Endothelial cell of umbilical vein (primary cell): ENCODE results near the gene TUBGCP2. TPM values are rescaled to one million over a fixed set of nuclear protein-coding genes. Genes with fewer than 3 reads are reported as not detected.

Experiments
- BruUV-seq: library from RNA; stranded (reverse); fragments of 400-500 nt; replicated peaks from 2 replicates; lab custom pipeline; 2021; lab: Mats Ljungman, UMichigan
- CTCF ChIA-PET: fragments of 300-600, 350-600 bp; sonication (Branson Sonifier 250); formaldehyde crosslinking; loops from one replicate; lab custom pipeline; 2021; ENCODE audit warnings: antibody characterized with exemption, inconsistent platforms; lab: Charles Lee
- POLR2A ChIA-PET: fragments of 300-600, 350-600 bp; sonication (Branson Sonifier 250); formaldehyde crosslinking; loops from one replicate; lab custom pipeline; 2021; ENCODE audit warnings: antibody characterized with exemption, inconsistent platforms; lab: Charles Lee
- DNase-seq: peaks from one replicate; pipeline ENCODE4 v3.0.0-alpha.2; 2011; ENCODE audit warnings: low read depth, low spot score
- FAIRE-seq: peaks from 2 replicates; lab custom pipeline; 2011; peaks lifted over from hg19 to GRCh38; lab: Jason Lieb, UNC
- H2AFZ ChIP-seq: 2 replicates; pipeline ENCODE4 v1.6.0; 2012; ENCODE audit warnings: low read depth, low read length, control low read depth, inconsistent platforms
- H3K27ac ChIP-seq: 2 replicates; pipeline ENCODE4 v1.5.1; 2011; ENCODE audit warnings: low read depth, mild to moderate bottlenecking, control low read depth, low read length, moderate library complexity; ENCODE audit not compliant: insufficient read depth
- H3K27me3 ChIP-seq, 2 experiments: 2 replicates each; pipeline versions ENCODE4 v1.6.0 to v1.6.1; 2011; ENCODE audit warnings: low read length in 2 of 2, mixed read lengths in 1 of 2; ENCODE audit not compliant: control insufficient read depth in 2 of 2, insufficient read depth in 2 of 2
- H3K36me3 ChIP-seq, 2 experiments: 2 replicates in 1 of 2; 3 replicates in 1 of 2; pipeline ENCODE4 v1.5.1; 2011; ENCODE audit warnings: low read length in 2 of 2, mild to moderate bottlenecking in 1 of 2, moderate library complexity in 1 of 2; ENCODE audit not compliant: control insufficient read depth in 2 of 2, insufficient read depth in 2 of 2; ENCODE audit errors: extremely low read depth in 1 of 2
- H3K4me1 ChIP-seq: 3 replicates; pipeline ENCODE4 v1.5.1; 2011; ENCODE audit warnings: mild to moderate bottlenecking, low read length; ENCODE audit not compliant: control insufficient read depth, insufficient read depth; ENCODE audit errors: extremely low read depth
- H3K4me2 ChIP-seq: 2 replicates; pipeline ENCODE4 v1.6.1; 2011; ENCODE audit warnings: low read length, control low read depth, mixed read lengths; ENCODE audit not compliant: insufficient read depth
- H3K4me3 ChIP-seq, 3 experiments: fragments of 200-600 bp in 1 of 3; sonication (generic), shearing (Covaris generic) in 1 of 3; replicated peaks in 1 of 3; 2 replicates each; pipeline ENCODE4 v1.5.1; 2011 to 2016; ENCODE audit warnings: control low read depth in 3 of 3, low read length in 3 of 3, mild to moderate bottlenecking in 2 of 3, inconsistent platforms in 1 of 3, low read depth in 1 of 3, moderate library complexity in 1 of 3; ENCODE audit not compliant: insufficient read depth in 1 of 3
- H3K79me2 ChIP-seq: 2 replicates; pipeline ENCODE4 v1.6.0; 2012; ENCODE audit warnings: low read length, inconsistent platforms; ENCODE audit not compliant: control insufficient read depth, insufficient read depth
- H3K9ac ChIP-seq: replicated peaks from 2 replicates; pipeline ENCODE3; 2011; ENCODE audit warnings: low read length, control low read depth; ENCODE audit not compliant: insufficient read depth; ENCODE audit errors: extremely low read depth
- H3K9me1 ChIP-seq: replicated peaks from 3 replicates; pipeline ENCODE4 v1.6.0; 2011; ENCODE audit warnings: mild to moderate bottlenecking, low read length; ENCODE audit not compliant: control insufficient read depth, insufficient read depth; ENCODE audit errors: extremely low read depth
- H3K9me3 ChIP-seq: replicated peaks from 2 replicates; pipeline ENCODE4 v1.5.1; 2012; ENCODE audit warnings: low read length, inconsistent platforms; ENCODE audit not compliant: control insufficient read depth, insufficient read depth
- H4K20me1 ChIP-seq: replicated peaks from 2 replicates; pipeline ENCODE3; 2011; ENCODE audit warnings: mild to moderate bottlenecking, low read length; ENCODE audit not compliant: control insufficient read depth, insufficient read depth; ENCODE audit errors: extremely low read depth
- CTCF ChIP-seq, 2 donors: IDR thresholded peaks; 1 replicate in 1 of 2; 2 replicates in 1 of 2; pipeline ENCODE4 v1.5.1; 2011; ENCODE audit warnings: low read length in 2 of 2, mild to moderate bottlenecking in 2 of 2, moderate library complexity in 2 of 2, control low read depth in 1 of 2, inconsistent platforms in 1 of 2, low read depth in 1 of 2; ENCODE audit not compliant: insufficient read depth in 1 of 2; ENCODE audit errors: extremely low read depth in 1 of 2
- FOS ChIP-seq: IDR thresholded peaks from 2 replicates; pipeline ENCODE4 v1.6.1; 2011; ENCODE audit warnings: mild to moderate bottlenecking, low read length, moderate library complexity, borderline replicate concordance; ENCODE audit not compliant: insufficient read depth
- MYC ChIP-seq: IDR thresholded peaks from one replicate; pipeline ENCODE4 v1.6.1; 2011; ENCODE audit warnings: mild to moderate bottlenecking, low read depth, low read length
- POLR2A ChIP-seq: IDR thresholded peaks from 2 replicates; pipeline ENCODE4 v1.6.1; 2012; ENCODE audit warnings: low read depth, mild to moderate bottlenecking, control low read depth, low read length
- POLR2AphosphoS5 ChIP-seq: IDR thresholded peaks from 2 replicates; pipeline ENCODE4 v1.6.1; 2012; ENCODE audit warnings: low read depth, mild to moderate bottlenecking, control low read depth, low read length, moderate library complexity; ENCODE audit not compliant: insufficient read depth
- dilution Hi-C: fragments of 300-500 bp; cut with MboI; formaldehyde crosslinking; loops from one replicate; pipeline ENCODE4 v1.15.0; 2019; ENCODE audit warnings: low sequenced_read_pairs; ENCODE audit not compliant: extremely low pct_ligation_motif_present
- intact Hi-C: fragments of 100-400 bp; cut with micrococcal nuclease; formaldehyde crosslinking; loops from one replicate; pipeline ENCODE4 v1.10.0; 2022
- polyA plus RNA-seq, 4 experiments: library from polyadenylated mRNA; depleted of rRNA in 3 of 4; stranded (reverse) in 3 of 4; unstranded in 1 of 4; fragments of >200 nt; gene quantifications; 2 replicates each; pipeline versions ENCODE4 v1.2.1 to v1.2.3, GENCODE V29; 2011 to 2012; ENCODE audit warnings: missing spikeins in 1 of 4
- total RNA-seq: library from RNA; stranded (reverse); gene quantifications from 2 replicates; pipeline ENCODE4 v1.2.3, GENCODE V29; 2021

The TUBGCP2 gene
- total and polyA plus RNA-seq, 2 donors (not counting 3 experiments of a cell fraction or from before 2014, with no cell fraction given), result 37.1 to 53.1 TPM

GRCh38 chr10:133356549-133357284 is 48.0 kb upstream of the TUBGCP2 start:
- H3K9me1 ChIP-seq, result no peaks in the 10 kb centered on the region
- H3K27ac ChIP-seq, result no peak overlapping the region
- H4K20me1 ChIP-seq, result no peaks in the 10 kb centered on the region
- H3K79me2 ChIP-seq, result no peaks in the 10 kb centered on the region
- FAIRE-seq, result no peak
- H3K4me1 ChIP-seq, result peaks cover 3% of the 10 kb centered on the region
- H3K9ac ChIP-seq, result peak overlapping the region; percentile 48
- intact Hi-C loops, result loop anchor here (1.0 to 2.0 kb wide), 2 partner anchors 17 to 28 kb away; partner anchors contain the start of gene ECHS1
- ChIA-PET CTCF (interaction anchor here (1.0 kb wide), 1 partner anchor 27 kb away, joined by 8 read pairs; no protein-coding TSS in a partner anchor), POLR2A (interaction anchor here (1.0 kb wide), 1 partner anchor 16 kb away, joined by 4 read pairs; the partner anchor contains the start of gene ECHS1)
- dilution Hi-C loops, result no loop called here
- TF ChIP-seq FOS (no peak), CTCF (IDR thresholded peaks at IDR 0.05; ENCODE audit: extremely low read depth in 1 of 2, insufficient read depth in 1 of 2, low read depth in 1 of 2, low read length in 2 of 2) (no peak), MYC (no peak), POLR2A (no peak), POLR2AphosphoS5 (no peak)
- no peaks in the 10 kb centered on the region for H3K36me3 ChIP-seq
- BruUV-seq, result no TSS peak
- H3K9me3 ChIP-seq, result no peaks in the 10 kb centered on the region
- H2AFZ ChIP-seq, result peak overlapping the region; percentile 92
- H3K4me3 ChIP-seq, result peak overlapping the region; percentile 24 to 63 (median 52)
- H3K4me2 ChIP-seq, result peak overlapping the region; percentile 70
- DNase-seq, result no peak
- H3K27me3 ChIP-seq, result no peaks in the 10 kb centered on the region
